DMS153 treated with DMSO at 0.1 percent for 48 hours (cell line): ENCODE measurements around the gene ICAM5.
"Not testable (repeated sequence)": the region's sequence is repeated elsewhere in the genome, so short reads cannot be mapped to it uniquely, and the experiment has no call there.

Source experiments
- DNase-seq: peaks from one replicate; lab custom pipeline; 2025; ENCODE audit not compliant: unreplicated experiment; lab: John Stamatoyannopoulos, UW

ICAM5 gene

GRCh38 chr19:10270616-10271394 is 18.9 kb upstream of the ICAM5 start, which contains the start of gene ICAM1:
Gene ICAM1 (plus strand): TSS chr19:10271120. CDS start chr19:10271160, 40 bp downstream.
- no peak for DNase-seq

GRCh38 chr19:10271543-10272086 is 18.1 kb upstream of the ICAM5 start:
- DNase-seq, result no peak

- DNase-seq, result no peak
Measured at GRCh38 chr19:10274589-10274988, 15.2 kb upstream of the ICAM5 start.

GRCh38 chr19:10277795-10278589 is 11.8 kb upstream of the ICAM5 start:
- DNase-seq, result no peak

GRCh38 chr19:10278935-10279334 is 10.8 kb upstream of the ICAM5 start:
- no peak for DNase-seq

GRCh38 chr19:10279737-10280442 is 9.9 kb upstream of the ICAM5 start:
- no peak for DNase-seq

- DNase-seq, result not testable (repeated sequence)
Measured at GRCh38 chr19:10282043-10282442, 7.7 kb upstream of the ICAM5 start.

- no peak for DNase-seq
Measured at GRCh38 chr19:10283301-10284064, 6.3 kb upstream of the ICAM5 start.

- DNase-seq, result no peak
Measured at GRCh38 chr19:10284065-10284959, 5.4 kb upstream of the ICAM5 start.

- DNase-seq, result no peak
Measured at GRCh38 chr19:10284960-10285278, 4.8 kb upstream of the ICAM5 start.

GRCh38 chr19:10285393-10285792 is 4.4 kb upstream of the ICAM5 start:
- DNase-seq, result no peak

GRCh38 chr19:10286803-10287737 is 2.7 kb upstream of the ICAM5 start, which contains the start of gene ICAM4:
Gene ICAM4 (plus strand): TSS chr19:10286955. CDS start chr19:10287013, 58 bp downstream.
- DNase-seq, result no peak

GRCh38 chr19:10288662-10289166 is 1.0 kb upstream of the ICAM5 start:
- peak; percentile 19 for DNase-seq

- no peak for DNase-seq
Measured at GRCh38 chr19:10289167-10289835, 451 bp upstream of the ICAM5 start.

- no peak for DNase-seq
Measured at GRCh38 chr19:10290357-10290875, 664 bp downstream of the ICAM5 start.

GRCh38 chr19:10290876-10291553 is 1.3 kb downstream of the ICAM5 start:
- DNase-seq, result no peak
